PC-9 (cell line): ENCODE results near the gene DTNBP1. TPM values are rescaled to one million over a fixed set of nuclear protein-coding genes. Genes with fewer than 3 reads are reported as not detected.

Experiments
- BruUV-seq: library from RNA; stranded (reverse); fragments of 400-500 nt; replicated peaks from 2 replicates; lab custom pipeline; 2021; lab: Mats Ljungman, UMichigan
- CTCF ChIA-PET: fragments of 300-600 bp; sonication (Branson Sonifier 250); formaldehyde crosslinking; loops from one replicate; lab custom pipeline; 2022; ENCODE audit warnings: antibody characterized with exemption; lab: Charles Lee
- POLR2A ChIA-PET: fragments of 300-600 bp; sonication (Branson Sonifier 250); formaldehyde crosslinking; loops from one replicate; lab custom pipeline; 2022; ENCODE audit warnings: antibody characterized with exemption; ENCODE audit not compliant: unreplicated experiment; lab: Charles Lee
- DNase-seq, 2 experiments: peaks; one replicate each; pipeline versions ENCODE4 v3.0.0 to v3.0.0-alpha.2; 2015 to 2022; ENCODE audit warnings: mixed read lengths in 1 of 2
- H2AFZ ChIP-seq: fragments of 200-600 bp; sonication (generic); 2 replicates; pipeline ENCODE4 v1.8.1; 2017; ENCODE audit warnings: antibody characterized with exemption
- H3F3A ChIP-seq: fragments of 200-600 bp; sonication (generic); 2 replicates; pipeline ENCODE4 v1.8.1; 2017; ENCODE audit warnings: antibody characterized with exemption, mild to moderate bottlenecking, low read depth; ENCODE audit not compliant: insufficient read depth
- H3K27ac ChIP-seq: fragments of 200-600 bp; sonication (generic); 2 replicates; pipeline ENCODE4 v1.6.1; 2016; ENCODE audit warnings: mixed run types
- H3K27me3 ChIP-seq: fragments of 200-600 bp; sonication (generic); 2 replicates; pipeline ENCODE4 v1.6.1; 2016; ENCODE audit warnings: low read depth, mixed run types; ENCODE audit not compliant: insufficient read depth
- H3K36me3 ChIP-seq: fragments of 200-600 bp; sonication (generic); 2 replicates; pipeline ENCODE4 v1.6.1; 2016; ENCODE audit warnings: low read depth, mixed run types
- H3K4me1 ChIP-seq: fragments of 200-600 bp; sonication (generic); replicated peaks from 2 replicates; pipeline ENCODE4 v1.6.1; 2016; ENCODE audit warnings: mixed run types; ENCODE audit not compliant: insufficient read depth
- H3K4me2 ChIP-seq: fragments of 200-600 bp; sonication (generic); 2 replicates; pipeline ENCODE4 v1.6.1; 2017; ENCODE audit warnings: mixed run types
- H3K4me3 ChIP-seq: fragments of 200-600 bp; sonication (generic); 2 replicates; pipeline ENCODE4 v1.6.1; 2016; ENCODE audit warnings: mixed run types
- H3K79me2 ChIP-seq: fragments of 200-600 bp; sonication (generic); 2 replicates; pipeline ENCODE4 v1.6.1; 2017; ENCODE audit warnings: low read depth, mixed run types
- H3K9me2 ChIP-seq: fragments of 200-600 bp; sonication (generic); 2 replicates; pipeline ENCODE4 v1.8.1; 2017; ENCODE audit warnings: mild to moderate bottlenecking; ENCODE audit not compliant: insufficient read depth
- H3K9me3 ChIP-seq: fragments of 200-600 bp; sonication (generic); 2 replicates; pipeline ENCODE4 v1.8.1; 2016; ENCODE audit warnings: low read depth; ENCODE audit not compliant: insufficient read depth
- H4K20me1 ChIP-seq: fragments of 200-600 bp; sonication (generic); 2 replicates; pipeline ENCODE4 v1.8.1; 2017; ENCODE audit not compliant: insufficient read depth
- EZH2 ChIP-seq: fragments of 200-600 bp; sonication (generic); IDR thresholded peaks from 2 replicates; pipeline ENCODE4 v1.8.0; 2017; ENCODE audit warnings: antibody characterized with exemption, low read depth
- intact Hi-C: fragments of 100-400 bp; cut with micrococcal nuclease; formaldehyde crosslinking; loops from one replicate; pipeline ENCODE4 v1.10.0; 2022; ENCODE audit not compliant: unreplicated experiment
- total RNA-seq: library from RNA; stranded (reverse); gene quantifications from 2 replicates; pipeline ENCODE4 v1.2.3, GENCODE V29; 2021
- TF ChIP-seq, protein P1 (sequence below): fragments of 200-600 bp; sonication (generic); conservative IDR thresholded peaks from 2 replicates; pipeline ENCODE4 v1.6.1; 2017; ENCODE audit warnings: mixed run types, antibody characterized with exemption, mild to moderate bottlenecking, moderate library complexity

The DTNBP1 gene
- total RNA-seq, 1 experiment from 2014 or later = 9.1 TPM

DNA sequence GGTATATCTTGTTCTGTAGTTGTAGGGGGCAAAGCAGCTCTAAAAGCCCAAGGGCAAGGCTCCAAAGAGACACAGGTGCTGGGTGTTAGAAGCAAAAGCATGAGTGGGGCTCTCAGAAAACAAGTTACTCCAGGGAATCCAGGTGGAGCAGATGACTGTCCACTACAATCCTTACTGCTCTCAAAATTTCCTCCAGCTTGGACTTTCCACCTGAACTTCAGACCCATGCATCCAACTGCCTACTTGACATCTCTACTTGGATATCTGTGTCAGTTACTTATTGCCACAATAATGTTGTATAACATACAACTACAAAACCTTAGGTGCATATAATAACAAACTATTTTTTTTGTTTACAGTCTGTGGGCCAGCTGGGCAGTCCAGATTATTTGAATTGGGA, 22.8 kb upstream of the DTNBP1 start:
- CTCF ChIA-PET = no interaction called here
- Histone ChIP-seq H3K9me2 (no peaks in the 10 kb centered on the region), H3K4me3 (no peak overlapping the region), H3K36me3 (no peaks in the 10 kb centered on the region), H3K27ac (no peak overlapping the region), H3F3A (no peaks in the 10 kb centered on the region), H3K79me2 (no peaks in the 10 kb centered on the region), H2AFZ (no peak overlapping the region), H3K9me3 (no peaks in the 10 kb centered on the region), H3K4me2 (no peak overlapping the region), H3K4me1 (no peaks in the 10 kb centered on the region), H4K20me1 (no peaks in the 10 kb centered on the region; the same call in 1 of the 2 replicates), H3K27me3 (peaks cover 60% of the 10 kb centered on the region)
- TF ChIP-seq EZH2 = no peak
- TF ChIP-seq, protein P1, sequence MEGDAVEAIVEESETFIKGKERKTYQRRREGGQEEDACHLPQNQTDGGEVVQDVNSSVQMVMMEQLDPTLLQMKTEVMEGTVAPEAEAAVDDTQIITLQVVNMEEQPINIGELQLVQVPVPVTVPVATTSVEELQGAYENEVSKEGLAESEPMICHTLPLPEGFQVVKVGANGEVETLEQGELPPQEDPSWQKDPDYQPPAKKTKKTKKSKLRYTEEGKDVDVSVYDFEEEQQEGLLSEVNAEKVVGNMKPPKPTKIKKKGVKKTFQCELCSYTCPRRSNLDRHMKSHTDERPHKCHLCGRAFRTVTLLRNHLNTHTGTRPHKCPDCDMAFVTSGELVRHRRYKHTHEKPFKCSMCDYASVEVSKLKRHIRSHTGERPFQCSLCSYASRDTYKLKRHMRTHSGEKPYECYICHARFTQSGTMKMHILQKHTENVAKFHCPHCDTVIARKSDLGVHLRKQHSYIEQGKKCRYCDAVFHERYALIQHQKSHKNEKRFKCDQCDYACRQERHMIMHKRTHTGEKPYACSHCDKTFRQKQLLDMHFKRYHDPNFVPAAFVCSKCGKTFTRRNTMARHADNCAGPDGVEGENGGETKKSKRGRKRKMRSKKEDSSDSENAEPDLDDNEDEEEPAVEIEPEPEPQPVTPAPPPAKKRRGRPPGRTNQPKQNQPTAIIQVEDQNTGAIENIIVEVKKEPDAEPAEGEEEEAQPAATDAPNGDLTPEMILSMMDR = no peak
- BruUV-seq = no TSS peak
- POLR2A ChIA-PET = no interaction called here
- no peak for DNase-seq
- intact Hi-C loops = no loop called here

DNA sequence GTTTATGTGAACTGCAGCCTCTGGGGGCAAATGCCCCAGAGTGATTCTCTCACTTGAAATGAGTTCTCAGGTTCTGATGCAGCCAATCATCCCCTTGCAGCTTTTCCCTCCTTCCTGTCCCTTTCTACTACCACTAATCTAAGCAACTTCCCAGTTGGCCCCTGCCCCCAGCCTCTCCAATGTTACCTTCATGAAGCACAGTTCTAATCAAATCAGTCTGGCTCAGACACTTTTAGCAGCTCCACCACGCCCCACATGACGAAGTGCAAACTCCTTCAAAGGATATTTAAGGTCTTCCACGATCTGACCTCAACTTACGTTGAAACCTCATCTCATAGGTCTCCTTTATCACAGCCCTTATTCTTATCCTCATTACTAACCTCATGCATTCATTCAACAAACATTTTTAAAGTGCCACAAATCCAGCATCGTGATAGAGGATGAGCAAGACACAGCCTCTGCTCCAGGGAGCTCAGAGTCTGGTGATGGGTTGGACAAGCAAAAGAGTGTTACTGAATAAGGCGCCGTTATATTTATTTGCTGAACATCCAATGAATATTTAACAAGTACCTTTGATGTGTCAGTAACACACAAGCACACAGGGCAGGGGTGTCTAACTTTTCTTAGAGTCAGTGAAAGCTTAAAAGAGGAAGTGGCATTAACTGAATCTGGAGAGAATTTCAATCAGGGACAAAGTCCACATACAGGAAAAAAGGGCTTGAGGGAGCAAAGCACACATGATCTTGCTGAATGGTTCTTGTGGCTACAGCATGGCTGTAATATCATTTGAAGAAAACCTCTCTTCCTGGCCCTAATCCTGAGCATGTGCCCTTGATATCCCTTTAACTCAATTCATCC, 20.4 kb upstream of the DTNBP1 start:
- Histone ChIP-seq H3K36me3 (no peaks in the 10 kb centered on the region), H3K9me3 (no peaks in the 10 kb centered on the region), H2AFZ (no peak overlapping the region), H3K79me2 (no peaks in the 10 kb centered on the region), H3K9me2 (no peaks in the 10 kb centered on the region), H3K4me3 (no peak overlapping the region), H3K4me1 (no peaks in the 10 kb centered on the region), H3K4me2 (no peak overlapping the region), H3K27me3 (peaks cover 63% of the 10 kb centered on the region), H3K27ac (no peak overlapping the region), H3F3A (no peaks in the 10 kb centered on the region), H4K20me1 (no peaks in the 10 kb centered on the region)
- intact Hi-C loops = no loop called here
- no peak for TF ChIP-seq EZH2
- TF ChIP-seq, protein P1 = no peak
- no peak for DNase-seq
- POLR2A ChIA-PET = no interaction called here
- CTCF ChIA-PET = no interaction called here
- no TSS peak for BruUV-seq

DNA sequence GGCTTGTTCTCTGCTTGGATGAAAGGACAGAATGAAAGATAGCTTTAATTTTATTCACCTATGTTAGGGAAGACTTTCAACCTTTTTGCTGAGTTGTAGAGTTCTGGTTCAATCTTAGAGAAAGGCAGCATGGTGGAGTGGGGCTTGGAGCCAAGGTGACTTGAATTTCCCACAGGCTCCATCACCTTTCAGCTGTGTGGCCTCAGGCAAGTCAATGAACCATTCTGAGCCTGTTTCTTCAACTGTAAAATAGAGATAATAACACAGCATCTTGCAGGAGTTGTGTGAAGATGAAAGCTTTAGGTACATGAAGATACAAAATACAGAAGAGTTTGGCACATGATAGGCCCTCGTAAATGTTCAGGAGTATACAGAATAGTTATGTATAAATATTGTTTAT, 19.1 kb upstream of the DTNBP1 start:
- H3K36me3 ChIP-seq = no peaks in the 10 kb centered on the region
- no TSS peak for BruUV-seq

More for the DNA sequence above, 19.1 kb upstream of the DTNBP1 start:
- no peak overlapping the region for H3K27ac ChIP-seq
- no peaks in the 10 kb centered on the region for H3K9me3 ChIP-seq
- H2AFZ ChIP-seq = no peak overlapping the region
- POLR2A ChIA-PET = no interaction called here
- no peak for TF ChIP-seq EZH2
- TF ChIP-seq, protein P1 = no peak
- no peaks in the 10 kb centered on the region for H3K4me1 ChIP-seq
- H3K4me2 ChIP-seq = no peak overlapping the region
- peaks cover 65% of the 10 kb centered on the region for H3K27me3 ChIP-seq
- H3K4me3 ChIP-seq = no peak overlapping the region
- no peaks in the 10 kb centered on the region for H3F3A ChIP-seq
- no peaks in the 10 kb centered on the region for H3K9me2 ChIP-seq
- DNase-seq = no peak
- no peaks in the 10 kb centered on the region for H4K20me1 ChIP-seq
- intact Hi-C loops = no loop called here
- CTCF ChIA-PET = no interaction called here
- no peaks in the 10 kb centered on the region for H3K79me2 ChIP-seq
